ENCODE results near the gene FBLL1.
"Not testable (repeated sequence)": the region's sequence is repeated elsewhere in the genome, so short reads cannot be mapped to it uniquely, and the experiment has no call there.

FBLL1 gene

DNA sequence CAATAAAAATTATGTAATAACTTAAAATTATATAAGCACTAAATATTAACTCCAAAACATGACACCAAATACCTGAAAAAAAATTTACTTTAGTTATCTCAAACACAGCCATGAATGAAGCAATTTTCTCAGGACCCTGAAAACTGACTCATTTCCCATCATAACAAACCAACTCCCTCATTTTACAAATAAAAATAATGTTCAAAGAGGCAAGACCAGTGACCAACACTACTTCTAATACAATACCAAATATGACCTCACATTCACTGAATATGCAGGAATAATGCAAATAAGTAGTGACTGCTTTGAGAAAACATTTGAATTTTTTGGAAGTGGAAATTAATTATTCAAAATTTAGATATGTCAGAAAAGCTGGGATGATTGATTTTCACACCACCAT, 21.6 kb downstream of the FBLL1 start:
- no peak for DNase-seq

DNA sequence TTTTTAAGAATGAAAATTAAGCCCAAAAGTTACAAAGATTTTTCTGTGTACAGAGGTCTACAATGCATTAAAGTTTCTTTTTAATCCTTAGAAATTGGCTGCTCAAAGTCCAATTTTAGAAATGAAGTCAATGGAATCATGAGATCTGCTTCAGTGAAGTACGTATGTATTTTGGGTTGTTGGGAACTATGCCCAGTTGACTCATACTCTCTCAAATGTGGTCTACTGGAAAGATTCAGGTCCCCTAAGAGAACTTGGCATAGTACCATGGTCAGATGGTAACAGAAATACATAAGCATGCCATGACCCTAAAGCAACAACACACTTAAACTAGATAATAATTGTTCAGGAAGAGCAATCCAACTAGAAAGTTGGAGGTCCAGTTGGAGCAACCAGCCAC, 23.0 kb downstream of the FBLL1 start:
- no peak for DNase-seq

- no peak for DNase-seq
These were observed 24.4 kb downstream of the FBLL1 start for GRCh38 chr5:168553377-168554130.

- no peak for DNase-seq
These were observed 28.3 kb downstream of the FBLL1 start for GRCh38 chr5:168557389-168557788.

DNA sequence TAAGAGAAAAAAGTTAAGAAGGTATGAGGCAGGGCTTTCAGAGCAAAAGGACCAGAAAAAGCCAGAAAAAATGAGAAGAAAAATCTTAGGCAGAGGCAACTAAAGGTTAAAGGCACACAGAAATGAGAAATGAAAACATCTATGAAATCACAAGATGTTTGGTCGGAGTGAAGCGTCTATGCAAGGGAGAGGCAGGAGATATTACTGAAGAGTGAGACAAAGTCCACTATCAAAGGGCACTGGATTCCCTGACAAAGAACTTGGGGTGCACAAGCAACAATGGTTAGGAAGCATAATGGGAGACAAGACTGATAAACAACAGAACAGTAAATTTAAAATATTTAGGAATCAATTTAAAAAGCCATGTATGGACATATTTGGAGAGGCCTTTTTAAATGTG, 33.2 kb downstream of the FBLL1 start:
- no peak for DNase-seq

- no peak for DNase-seq
These were observed 34.9 kb downstream of the FBLL1 start for GRCh38 chr5:168563959-168564358.

- DNase-seq: no peak
These were observed 39.6 kb downstream of the FBLL1 start for GRCh38 chr5:168568738-168569137.

GRCh38 chr5:168570490-168571328, 41.6 kb downstream of the FBLL1 start:
- no peak for DNase-seq

DNA sequence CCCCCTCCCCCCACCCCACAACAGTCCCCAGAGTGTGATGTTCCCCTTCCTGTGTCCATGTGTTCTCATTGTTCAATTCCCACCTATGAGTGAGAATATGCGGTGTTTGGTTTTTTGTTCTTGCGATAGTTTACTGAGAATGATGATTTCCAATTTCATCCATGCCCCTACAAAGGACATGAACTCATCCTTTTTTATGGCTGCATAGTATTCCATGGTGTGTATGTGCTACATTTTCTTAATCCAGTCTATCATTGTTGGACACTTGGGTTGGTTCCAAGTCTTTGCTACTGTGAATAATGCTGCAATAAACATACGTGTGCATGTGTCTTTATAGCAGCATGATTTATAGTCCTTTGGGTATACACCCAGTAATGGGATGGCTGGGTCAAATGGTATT, 44.6 kb downstream of the FBLL1 start:
- not testable (repeated sequence) for DNase-seq

GRCh38 chr5:168574156-168574555, 45.1 kb downstream of the FBLL1 start:
- DNase-seq: not testable (repeated sequence)

DNA sequence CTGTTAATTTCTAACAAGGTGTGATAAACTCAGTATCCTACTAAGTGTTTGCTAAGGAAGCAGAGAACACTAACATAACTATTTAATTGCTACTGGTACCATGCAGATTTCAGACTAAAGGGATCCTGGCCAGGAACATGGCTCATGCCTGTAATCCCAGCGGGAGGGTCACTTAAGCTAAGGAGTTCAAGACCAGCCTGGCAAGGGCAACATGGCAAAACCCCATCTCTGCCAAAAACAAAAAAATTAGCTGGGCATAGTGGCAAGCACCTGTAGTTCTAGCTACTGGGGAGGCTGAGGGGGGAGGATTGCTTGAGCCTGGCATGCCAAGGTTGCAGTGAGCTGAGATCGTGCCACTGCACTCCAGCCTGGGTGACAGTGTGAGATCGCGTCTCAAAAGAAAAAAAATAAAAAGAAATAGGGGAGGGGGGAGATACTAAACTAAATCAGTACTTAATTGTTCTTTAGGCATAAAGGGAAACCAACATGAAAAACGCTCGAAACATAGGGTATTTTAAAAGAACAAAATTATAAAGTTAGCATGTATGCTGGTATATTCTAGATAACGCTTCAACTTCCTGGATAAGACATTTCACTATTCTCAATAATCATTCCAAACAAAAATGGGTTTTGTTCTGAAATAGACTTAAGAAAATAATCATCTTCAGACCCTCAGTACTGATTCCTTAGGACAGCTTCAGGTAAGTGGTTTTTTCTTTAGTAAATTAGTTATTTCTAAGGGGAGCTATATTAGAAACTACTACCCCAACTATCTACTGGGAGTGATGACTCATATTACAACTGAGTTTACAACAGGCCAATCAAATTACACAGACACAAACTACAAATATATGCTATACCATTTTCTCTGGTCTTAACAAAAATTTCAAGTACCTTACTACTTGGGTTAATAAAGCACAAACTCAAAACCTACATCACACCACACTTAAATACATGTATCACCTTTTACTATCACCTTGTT, 46.6 kb downstream of the FBLL1 start:
- DNase-seq: no peak

DNA sequence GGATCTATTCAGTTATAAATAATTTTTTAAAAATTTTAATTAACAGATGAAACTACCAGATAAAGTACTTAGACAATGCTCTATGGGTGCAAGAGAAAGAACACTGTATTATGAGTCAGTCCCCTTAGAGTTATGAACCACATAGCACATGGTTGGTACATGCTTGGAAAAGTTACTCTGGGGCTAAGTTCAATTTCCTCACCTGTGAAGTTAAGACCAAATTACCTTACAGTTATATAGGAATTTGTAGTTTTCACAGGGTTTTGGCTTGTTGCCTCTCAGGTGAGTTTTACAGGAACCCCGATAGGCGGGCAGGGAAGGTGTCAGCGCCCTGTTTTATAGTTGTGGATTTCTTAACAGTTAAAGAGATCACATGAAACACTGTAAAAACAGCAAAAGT, 48.9 kb downstream of the FBLL1 start:
- DNase-seq: no peak

DNA sequence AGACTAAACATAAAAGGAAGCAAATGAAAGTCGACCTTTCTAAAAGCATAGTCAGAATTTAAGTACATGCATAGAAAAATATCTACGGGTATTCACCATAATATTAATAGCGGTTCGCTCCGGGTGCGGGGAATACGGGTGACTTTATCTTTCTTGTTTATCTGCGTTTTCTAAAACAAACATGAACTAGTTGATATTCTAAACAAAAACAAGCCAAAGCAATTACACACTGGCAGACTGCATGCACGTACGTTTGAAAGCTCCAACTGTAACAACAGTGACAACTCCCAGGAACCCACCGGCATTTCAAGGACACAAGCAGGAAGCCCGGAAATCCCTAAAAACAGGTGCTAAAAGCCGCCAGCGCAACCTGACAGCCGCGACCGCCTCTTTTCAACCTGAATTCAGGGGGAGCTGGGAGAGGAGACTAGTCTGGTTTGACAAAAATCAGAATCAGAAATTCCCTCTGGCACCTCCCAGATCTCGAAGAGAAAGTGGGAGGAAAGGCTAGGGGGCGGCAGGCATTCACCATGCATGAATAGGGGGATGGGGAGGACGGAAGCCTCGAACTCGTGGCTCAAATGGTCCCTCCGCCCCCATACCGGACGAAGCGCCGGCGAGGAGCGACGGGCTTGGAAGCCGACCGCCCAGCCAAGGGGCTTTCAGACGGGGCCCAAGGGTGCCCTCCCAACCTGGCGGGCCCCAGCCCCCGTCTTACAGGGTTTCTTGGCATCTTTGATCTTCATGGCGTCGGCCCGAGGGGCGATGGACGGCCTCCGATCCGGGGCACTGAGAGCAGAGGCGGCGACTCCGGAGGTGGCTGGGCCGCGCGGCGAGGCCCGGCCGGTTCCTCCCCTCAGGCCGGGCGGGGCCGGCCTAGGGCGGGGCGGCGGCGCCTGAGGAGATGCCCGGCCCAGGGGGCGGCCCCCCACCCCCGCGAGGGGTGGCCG, 49.7 kb downstream of the FBLL1 start, which contains the start of gene PANK3:
Gene PANK3, minus strand, starts transcription at position 831 of the 950 bp plus-strand sequence. Its CDS starts 85 bp downstream, at position 746.
- DNase-seq: peak in 26 of 56 donors; percentile 13 to 86 (median 57)

DNA sequence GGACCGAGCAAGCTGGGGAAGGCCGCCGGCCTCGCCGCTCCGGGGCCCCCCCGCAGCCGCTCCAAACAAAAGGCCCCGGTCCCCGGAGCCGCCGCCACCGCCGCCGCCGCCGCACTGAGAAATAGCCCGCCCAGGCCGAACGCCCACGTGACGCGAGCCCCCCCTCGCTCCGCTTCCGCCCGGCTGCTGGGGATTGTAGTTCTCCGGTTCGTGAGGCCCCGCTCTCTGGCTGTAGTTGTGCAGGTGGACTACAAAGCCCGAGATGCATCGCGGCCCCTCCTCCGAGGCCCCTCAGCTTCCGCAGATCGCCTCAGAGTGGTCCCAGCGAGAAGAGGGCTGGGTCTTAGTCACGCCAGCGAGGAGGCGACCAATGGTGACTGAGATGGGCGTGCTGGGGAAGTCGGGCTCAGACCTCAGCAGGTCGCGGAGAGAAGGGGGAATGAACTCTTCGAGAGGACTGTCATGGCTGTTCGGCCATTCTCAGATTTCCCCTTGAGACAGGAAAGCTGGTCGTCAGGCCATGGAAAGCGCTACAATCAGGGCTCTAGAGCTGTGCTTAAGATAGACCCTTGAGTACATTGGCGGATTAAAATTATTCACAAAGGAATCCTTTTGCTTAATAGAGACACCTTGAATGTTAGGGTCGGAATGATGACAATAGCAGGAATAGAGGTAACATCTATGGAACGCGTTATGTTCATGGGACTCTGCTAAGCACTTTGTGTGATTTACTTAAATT, 50.6 kb downstream of the FBLL1 start:
- peak; percentile 85 to 100 (median 99) for DNase-seq

DNA sequence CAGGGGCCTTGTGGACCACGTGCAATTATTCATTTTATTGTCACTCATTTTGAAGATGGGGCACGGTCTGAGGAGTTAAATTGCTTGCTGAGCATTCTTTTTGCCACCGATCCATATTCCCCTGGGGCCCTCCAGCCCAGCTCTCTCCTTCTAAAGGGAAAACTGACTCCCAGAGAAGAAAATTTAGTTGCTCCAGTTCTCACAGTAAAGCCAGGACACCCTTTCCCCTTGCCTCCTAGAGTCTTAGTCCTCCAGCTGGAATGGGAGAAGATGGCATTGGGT, 51.1 kb downstream of the FBLL1 start:
- peak in 2 of 56 donors; percentile 26 to 41 for DNase-seq
